HL-60 (cell line): ENCODE results near the gene GALR2.

Experiments
- DNase-seq, 2 experiments: peaks; one replicate each; pipeline ENCODE4 v3.0.0-alpha.2; 2010 to 2020; ENCODE audit warnings: low read depth in 1 of 2, low spot score in 1 of 2
- H3K27ac ChIP-seq: fragments of 250-450 bp; sonication (Bioruptor Pico); replicated peaks from 2 replicates; pipeline ENCODE4 v1.5.1; 2020; ENCODE audit warnings: mild to moderate bottlenecking, moderate library complexity
- H3K27me3 ChIP-seq: fragments of 250-450 bp; sonication (Bioruptor Pico); 2 replicates; pipeline ENCODE4 v1.5.1; 2021; ENCODE audit warnings: mild to moderate bottlenecking, moderate library complexity; ENCODE audit not compliant: insufficient read depth, poor library complexity, severe bottlenecking
- H3K4me3 ChIP-seq: replicated peaks from 2 replicates; pipeline ENCODE4 v1.5.1; 2011; ENCODE audit warnings: mild to moderate bottlenecking, control low read depth, low read length; ENCODE audit not compliant: insufficient read depth
- CTCF ChIP-seq: IDR thresholded peaks from one replicate; pipeline ENCODE4 v1.5.1; 2011; ENCODE audit warnings: low read length, control low read depth, inconsistent platforms; ENCODE audit not compliant: insufficient read depth
- GABPA ChIP-seq: IDR thresholded peaks from 2 replicates; pipeline ENCODE4 v1.6.1; 2012; ENCODE audit warnings: low read depth
- POLR2AphosphoS5 ChIP-seq: IDR thresholded peaks from 2 replicates; pipeline ENCODE4 v1.6.1; 2012; ENCODE audit warnings: low read depth
- REST ChIP-seq: IDR thresholded peaks from 2 replicates; pipeline ENCODE4 v1.6.1; 2012; ENCODE audit warnings: low read depth; ENCODE audit not compliant: insufficient replicate concordance
- SPI1 ChIP-seq: IDR thresholded peaks from 2 replicates; pipeline ENCODE4 v1.6.1; 2012; ENCODE audit warnings: low read depth, mild to moderate bottlenecking, borderline replicate concordance

GALR2 gene

GRCh38 chr17:76085731-76086366, 11.3 kb downstream of the GALR2 start:
- no peak overlapping the region for H3K27ac ChIP-seq
- no peak for DNase-seq
- TF ChIP-seq POLR2AphosphoS5, result no peak
- TF ChIP-seq REST, result no peak
- no peak for TF ChIP-seq SPI1
- no peak for TF ChIP-seq GABPA
- no peak for TF ChIP-seq CTCF

GRCh38 chr17:76086384-76086783, 11.8 kb downstream of the GALR2 start:
- DNase-seq, result no peak

More at GRCh38 chr17:76085731-76086366, 11.3 kb downstream of the GALR2 start:
- no peaks in the 10 kb centered on the region for H3K27me3 ChIP-seq
- no peak overlapping the region for H3K4me3 ChIP-seq

More at GRCh38 chr17:76086384-76086783, 11.8 kb downstream of the GALR2 start:
- Histone ChIP-seq H3K27ac (no peak overlapping the region), H3K27me3 (no peaks in the 10 kb centered on the region), H3K4me3 (no peak overlapping the region)
- no peak for TF ChIP-seq CTCF
- no peak for TF ChIP-seq GABPA
- no peak for TF ChIP-seq REST
- TF ChIP-seq SPI1, result no peak
- no peak for TF ChIP-seq POLR2AphosphoS5
